Neural progenitor cell (in vitro differentiated cells): ENCODE results near the gene TRAIP. TPM values are rescaled to one million over a fixed set of nuclear protein-coding genes. Genes with fewer than 3 reads are reported as not detected.

Experiments
- DNase-seq: peaks from one replicate; pipeline ENCODE4 v3.0.0-alpha.2; 2016; ENCODE audit warnings: low spot score
- H2AFZ ChIP-seq: fragments of 200-600 bp; sonication (generic); replicated peaks from 2 replicates; pipeline ENCODE4 v1.6.1; 2016; ENCODE audit warnings: antibody characterized with exemption
- H3F3A ChIP-seq: fragments of 200-600 bp; sonication (generic); 2 replicates; pipeline ENCODE4 v1.6.1; 2016; ENCODE audit warnings: antibody characterized with exemption, low read depth
- H3K27ac ChIP-seq: fragments of 200-600 bp; sonication (generic); 2 replicates; pipeline ENCODE4 v1.5.1; 2016; ENCODE audit warnings: mild to moderate bottlenecking
- H3K27me3 ChIP-seq: fragments of 200-600 bp; sonication (generic); 2 replicates; pipeline ENCODE4 v1.6.1; 2016; ENCODE audit warnings: mild to moderate bottlenecking, moderate library complexity
- H3K36me3 ChIP-seq: fragments of 200-600 bp; sonication (generic); 2 replicates; pipeline ENCODE4 v1.5.1; 2016
- H3K4me1 ChIP-seq: fragments of 200-600 bp; sonication (generic); 2 replicates; pipeline ENCODE4 v1.6.1; 2016; ENCODE audit warnings: mixed run types
- H3K4me2 ChIP-seq: fragments of 200-600 bp; sonication (generic); 2 replicates; pipeline ENCODE4 v1.6.1; 2016
- H3K4me3 ChIP-seq: fragments of 200-600 bp; sonication (generic); 2 replicates; pipeline ENCODE4 v1.5.1; 2016
- H3K79me2 ChIP-seq: fragments of 200-600 bp; sonication (generic); 2 replicates; pipeline ENCODE4 v1.6.1; 2016; ENCODE audit warnings: low read depth
- H3K9ac ChIP-seq: fragments of 200-600 bp; sonication (generic); 2 replicates; pipeline ENCODE4 v1.6.1; 2016
- H3K9me3 ChIP-seq: fragments of 200-600 bp; sonication (generic); 2 replicates; pipeline ENCODE4 v1.5.1; 2016; ENCODE audit warnings: low read depth
- H4K20me1 ChIP-seq: fragments of 200-600 bp; sonication (generic); 2 replicates; pipeline ENCODE4 v1.6.1; 2016; ENCODE audit warnings: low read depth
- H3K27ac Mint-ChIP-seq: 3 replicates; pipeline ENCODE4 v1.8.0; 2021; ENCODE audit warnings: mixed read lengths
- H3K27me3 Mint-ChIP-seq: 2 replicates; pipeline ENCODE4 v1.8.0; 2022; ENCODE audit warnings: low read depth, mild to moderate bottlenecking, inconsistent platforms, moderate library complexity, mixed read lengths; ENCODE audit not compliant: insufficient read depth
- H3K36me3 Mint-ChIP-seq: 3 replicates; pipeline ENCODE4 v1.8.0; 2021; ENCODE audit warnings: mixed read lengths
- H3K4me1 Mint-ChIP-seq: 3 replicates; pipeline ENCODE4 v1.8.0; 2021; ENCODE audit warnings: mixed read lengths
- H3K4me3 Mint-ChIP-seq: 3 replicates; pipeline ENCODE4 v1.8.0; 2021; ENCODE audit warnings: mild to moderate bottlenecking, moderate library complexity, mixed read lengths
- H3K9me3 Mint-ChIP-seq: 3 replicates; pipeline ENCODE4 v1.8.0; 2020; ENCODE audit warnings: mixed read lengths
- CTCF ChIP-seq: fragments of 200-600 bp; sonication (generic); IDR thresholded peaks from 2 replicates; pipeline ENCODE4 v1.5.1; 2017; ENCODE audit warnings: antibody characterized with exemption, mild to moderate bottlenecking
- EZH2 ChIP-seq: fragments of 200-600 bp; sonication (generic); IDR thresholded peaks from 2 replicates; pipeline ENCODE4 v1.6.1; 2017; ENCODE audit warnings: antibody characterized with exemption, mild to moderate bottlenecking, moderate library complexity
- EZH2phosphoT487 ChIP-seq: fragments of 200-600 bp; sonication (generic); IDR thresholded peaks from 2 replicates; pipeline ENCODE4 v1.6.1; 2017; ENCODE audit warnings: antibody characterized with exemption
- total RNA-seq: library from RNA; depleted of rRNA; stranded (reverse); fragments of >200 nt; gene quantifications from 2 replicates; pipeline ENCODE4 v1.2.3, GENCODE V29; 2015; ENCODE audit warnings: low replicate concordance

TRAIP gene
- total RNA-seq, 1 donor from 2014 or later = 24.4 TPM

- Histone ChIP-seq H3K79me2 (no peaks in the 10 kb centered on the region), H2AFZ (no peak overlapping the region), H3K27me3 (no peaks in the 10 kb centered on the region), H3K4me1 (no peaks in the 10 kb centered on the region), H3K36me3 (no peaks in the 10 kb centered on the region), H3K4me2 (no peak overlapping the region), H3K9me3 (no peaks in the 10 kb centered on the region), H3K9ac (no peak overlapping the region), H4K20me1 (no peaks in the 10 kb centered on the region), H3K27ac (no peak overlapping the region), H3K4me3 (no peak overlapping the region), H3F3A (no peaks in the 10 kb centered on the region)
- H3K36me3 Mint-ChIP-seq = no peaks in the 10 kb centered on the region
- no peak for TF ChIP-seq EZH2
- no peak for TF ChIP-seq CTCF
- no peak for TF ChIP-seq EZH2phosphoT487
- no peaks in the 10 kb centered on the region for H3K9me3 Mint-ChIP-seq
- H3K4me1 Mint-ChIP-seq = peaks cover 9% of the 10 kb centered on the region
- H3K27me3 Mint-ChIP-seq = peaks cover 14% of the 10 kb centered on the region
- DNase-seq = no peak
- H3K4me3 Mint-ChIP-seq = no peak overlapping the region
- H3K27ac Mint-ChIP-seq = no peak overlapping the region
These were observed 61.1 kb downstream of the TRAIP start for GRCh38 chr3:49794926-49795905.

- no peak overlapping the region for H3K27ac ChIP-seq
- Mint-ChIP-seq H3K9me3 (no peaks in the 10 kb centered on the region), H3K27me3 (peaks cover 16% of the 10 kb centered on the region), H3K4me1 (peaks cover 16% of the 10 kb centered on the region), H3K4me3 (no peak overlapping the region), H3K27ac (no peak overlapping the region), H3K36me3 (no peaks in the 10 kb centered on the region)
- no peak overlapping the region for H3K4me2 ChIP-seq
- no peaks in the 10 kb centered on the region for H3K4me1 ChIP-seq
- H3K36me3 ChIP-seq = no peaks in the 10 kb centered on the region
- H3K9ac ChIP-seq = no peak overlapping the region
- H3K4me3 ChIP-seq = no peak overlapping the region
- no peaks in the 10 kb centered on the region for H3K9me3 ChIP-seq
- no peak for DNase-seq
- no peaks in the 10 kb centered on the region for H4K20me1 ChIP-seq
- H3K79me2 ChIP-seq = no peaks in the 10 kb centered on the region
- H2AFZ ChIP-seq = no peak overlapping the region
- no peaks in the 10 kb centered on the region for H3K27me3 ChIP-seq
- no peak for TF ChIP-seq CTCF
- TF ChIP-seq EZH2 = no peak
- no peak for TF ChIP-seq EZH2phosphoT487
- H3F3A ChIP-seq = no peaks in the 10 kb centered on the region
These were observed 61.9 kb downstream of the TRAIP start for GRCh38 chr3:49794431-49794830.

- no peaks in the 10 kb centered on the region for H3K36me3 Mint-ChIP-seq
- TF ChIP-seq EZH2phosphoT487 (no peak), CTCF (no peak), EZH2 (no peak)
- Histone ChIP-seq H3K27me3 (no peaks in the 10 kb centered on the region), H4K20me1 (no peaks in the 10 kb centered on the region), H3K27ac (no peak overlapping the region), H2AFZ (no peak overlapping the region), H3K4me3 (no peak overlapping the region), H3K4me1 (no peaks in the 10 kb centered on the region), H3K4me2 (no peak overlapping the region), H3K9ac (no peak overlapping the region), H3F3A (no peaks in the 10 kb centered on the region), H3K9me3 (no peaks in the 10 kb centered on the region), H3K36me3 (no peaks in the 10 kb centered on the region), H3K79me2 (no peaks in the 10 kb centered on the region)
- peaks cover 16% of the 10 kb centered on the region for H3K4me1 Mint-ChIP-seq
- DNase-seq = no peak
- H3K4me3 Mint-ChIP-seq = no peak overlapping the region
- H3K27ac Mint-ChIP-seq = no peak overlapping the region
- H3K9me3 Mint-ChIP-seq = no peaks in the 10 kb centered on the region
- H3K27me3 Mint-ChIP-seq = peaks cover 16% of the 10 kb centered on the region
These were observed 62.8 kb downstream of the TRAIP start for GRCh38 chr3:49793486-49794085.
